Gastrocnemius medialis (tissue), 4 donors: ENCODE measurements around the gene BRSK1. TPM values are rescaled to one million over a fixed set of nuclear protein-coding genes. Genes with fewer than 3 reads are reported as not detected.
"Not testable (repeated sequence)": the region's sequence is repeated elsewhere in the genome, so short reads cannot be mapped to it uniquely, and the experiment has no call there.

ENCODE experiments used
- ATAC-seq, 2 donors: fragments of 150-250 bp; one replicate each; pipeline ENCODE4 v1.9.1; 2016
- DNase-seq, 2 donors: peaks; one replicate each; pipeline ENCODE4 v3.0.0-alpha.2; 2019
- H3K27ac ChIP-seq, 4 donors: fragments of 200-600 bp; sonication (generic); 1 replicate in 1 of 4; 2 replicates in 3 of 4; pipeline ENCODE4 v1.5.1; 2016 to 2018; ENCODE audit warnings: mild to moderate bottlenecking in 2 of 4, moderate library complexity in 1 of 4
- H3K27me3 ChIP-seq, 3 donors: fragments of 200-600 bp; sonication (generic) in 2 of 3; 1 replicate in 1 of 3; 2 replicates in 2 of 3; pipeline versions ENCODE4 v1.5.1 to v1.6.0; 2016 to 2019; ENCODE audit warnings: mild to moderate bottlenecking in 1 of 3, moderate library complexity in 1 of 3
- H3K36me3 ChIP-seq, 2 donors: fragments of 200-600 bp; sonication (generic) in 1 of 2; one replicate each; pipeline ENCODE4 v1.5.1; 2017 to 2018
- H3K4me1 ChIP-seq, 2 donors: fragments of 200-600 bp; sonication (generic) in 1 of 2; one replicate each; pipeline ENCODE4 v1.5.1; 2016 to 2017; ENCODE audit warnings: mild to moderate bottlenecking in 2 of 2
- H3K4me3 ChIP-seq, 4 donors: fragments of 200-600 bp; sonication (generic) in 3 of 4; 1 replicate in 1 of 4; 2 replicates in 3 of 4; pipeline ENCODE4 v1.5.1; 2016 to 2019; ENCODE audit warnings: mild to moderate bottlenecking in 2 of 4
- H3K9me3 ChIP-seq, 3 donors: fragments of 200-600 bp; sonication (generic) in 2 of 3; 1 replicate in 1 of 3; 2 replicates in 2 of 3; pipeline ENCODE4 v1.5.1; 2016 to 2019
- CTCF ChIP-seq, 5 experiments: fragments of 450-650 bp in 3 of 5; fragments of 200-600 bp in 2 of 5; sonication (generic) in 2 of 5; IDR thresholded peaks in 4 of 5; conservative IDR thresholded peaks in 1 of 5; 1 replicate in 4 of 5; 2 replicates in 1 of 5; pipeline ENCODE4 v1.5.1; 2016 to 2019; ENCODE audit warnings: antibody characterized with exemption in 5 of 5, mild to moderate bottlenecking in 3 of 5, moderate library complexity in 3 of 5
- POLR2A ChIP-seq, 2 donors: fragments of 450-650 bp; IDR thresholded peaks; one replicate each; pipeline ENCODE4 v1.6.1; 2017; ENCODE audit warnings: antibody characterized with exemption in 2 of 2, mild to moderate bottlenecking in 2 of 2, moderate library complexity in 2 of 2
- in situ Hi-C, 4 donors: fragments of 200-750 bp; cut with MboI; loops; one replicate each; pipeline versions ENCODE4 v1.15.0 to v1.8.0; 2017; ENCODE audit warnings: low sequenced_read_pairs in 4 of 4
- intact Hi-C: fragments of 100-400 bp; cut with DNase I; formaldehyde crosslinking; loops from one replicate; pipeline ENCODE4 v1.15.1; 2023; ENCODE audit warnings: low total_unique reads
- total RNA-seq, 4 donors: library from RNA; depleted of rRNA; stranded (reverse); fragments of >200 nt; gene quantifications; one replicate each; pipeline versions ENCODE4 v1.1.0 to v1.2.3, GENCODE V29; 2016

BRSK1 gene
- total RNA-seq, 4 donors from 2014 or later = not detected

- intact Hi-C loops (no loop called here), in situ Hi-C loops (no loop called here)
- no peaks in the 10 kb centered on the region for H3K9me3 ChIP-seq
- no peak for TF ChIP-seq POLR2A (IDR thresholded peaks at IDR 0.05)
- H3K4me1 ChIP-seq = no peaks in the 10 kb centered on the region
- ATAC-seq (no peak), DNase-seq (no peak)
- H3K27ac ChIP-seq = no peak overlapping the region
- H3K4me3 ChIP-seq = no peak overlapping the region
- no peaks in the 10 kb centered on the region for H3K36me3 ChIP-seq
- H3K27me3 ChIP-seq = no peaks in the 10 kb centered on the region
These were observed 37.8 kb downstream of the BRSK1 start for GRCh38 chr19:55321466-55322137.

GRCh38 chr19:55322204-55322885 lies 38.5 kb downstream of the BRSK1 start:
- intact Hi-C loops (no loop called here), in situ Hi-C loops (no loop called here)
- DNase-seq (no peak), ATAC-seq (no peak)
- TF ChIP-seq CTCF (IDR thresholded peaks at IDR 0.05 in 4 of 5, conservative IDR thresholded peaks at IDR 0.05 in 1 of 5) (no peak), POLR2A (IDR thresholded peaks at IDR 0.05) (no peak)
- Histone ChIP-seq H3K4me3 (no peak overlapping the region), H3K27ac (no peak overlapping the region), H3K4me1 (no peaks in the 10 kb centered on the region), H3K9me3 (no peaks in the 10 kb centered on the region), H3K27me3 (no peaks in the 10 kb centered on the region), H3K36me3 (no peaks in the 10 kb centered on the region)

GRCh38 chr19:55324662-55325061 lies 40.9 kb downstream of the BRSK1 start:
- Histone ChIP-seq H3K4me3 (no peak overlapping the region), H3K9me3 (no peaks in the 10 kb centered on the region), H3K36me3 (no peaks in the 10 kb centered on the region), H3K27me3 (no peaks in the 10 kb centered on the region), H3K4me1 (no peaks in the 10 kb centered on the region), H3K27ac (peak overlapping the region in 3 of 4 donors; percentile 21 to 49 (median 45))
- no peak for TF ChIP-seq POLR2A (IDR thresholded peaks at IDR 0.05)
- no peak for TF ChIP-seq CTCF (IDR thresholded peaks at IDR 0.05 in 4 of 5, conservative IDR thresholded peaks at IDR 0.05 in 1 of 5)
- no peak for ATAC-seq
- in situ Hi-C loops = no loop called here
- intact Hi-C loops = no loop called here
- no peak for DNase-seq

- H3K4me1 ChIP-seq = no peaks in the 10 kb centered on the region
- no peaks in the 10 kb centered on the region for H3K9me3 ChIP-seq
- no peaks in the 10 kb centered on the region for H3K36me3 ChIP-seq
- no peak for TF ChIP-seq POLR2A (IDR thresholded peaks at IDR 0.05)
- no peak for TF ChIP-seq CTCF (IDR thresholded peaks at IDR 0.05 in 4 of 5, conservative IDR thresholded peaks at IDR 0.05 in 1 of 5)
- H3K27ac ChIP-seq = peak within 1 kb of the TSS in 3 of 4 donors; percentile 21 to 62 (median 45)
- in situ Hi-C loops = no loop called here
- no peak within 1 kb of the TSS for H3K4me3 ChIP-seq
- intact Hi-C loops = no loop called here
- ATAC-seq (no peak), DNase-seq (no peak)
- H3K27me3 ChIP-seq = no peaks in the 10 kb centered on the region
These were observed 41.4 kb downstream of the BRSK1 start, which contains the start of gene TMEM150B for GRCh38 chr19:55325172-55325571. TMEM150B (minus strand) TSS chr19:55325341; CDS start chr19:55321036, 4,305 bp downstream.

- H3K27ac ChIP-seq, ATAC-seq, H3K4me1 ChIP-seq, H3K4me3 ChIP-seq, intact Hi-C loops, H3K9me3 ChIP-seq, H3K27me3 ChIP-seq, in situ Hi-C loops, H3K36me3 ChIP-seq, DNase-seq: not testable (repeated sequence)
These were observed 45.0 kb downstream of the BRSK1 start for GRCh38 chr19:55328774-55329318.

GRCh38 chr19:55329791-55330190 lies 46.0 kb downstream of the BRSK1 start:
- in situ Hi-C loops, DNase-seq, H3K4me3 ChIP-seq, H3K4me1 ChIP-seq, H3K36me3 ChIP-seq, H3K9me3 ChIP-seq, intact Hi-C loops, H3K27ac ChIP-seq, ATAC-seq: not testable (repeated sequence)
- peaks cover 3 to 12% (median 6%) of the 10 kb centered on the region in 3 donors for H3K27me3 ChIP-seq
